Stomach (tissue), 4 donors: Measurements from ENCODE around the gene CARD8.

ENCODE experiments used
- CTCF ChIP-seq, 7 experiments: fragments of 450-650 bp in 4 of 7; fragments of 200-600 bp in 3 of 7; sonication (generic) in 3 of 7; IDR thresholded peaks; one replicate each; pipeline ENCODE4 v1.5.1; 2016 to 2019; ENCODE audit warnings: antibody characterized with exemption in 7 of 7, control low read depth in 2 of 7, mild to moderate bottlenecking in 1 of 7
- EP300 ChIP-seq: sonication (generic); formaldehyde crosslinking; IDR thresholded peaks from one replicate; pipeline ENCODE4 v1.6.1; 2017; ENCODE audit warnings: antibody characterized with exemption
- POLR2A ChIP-seq, 4 donors: fragments of 450-650 bp; IDR thresholded peaks; one replicate each; pipeline ENCODE4 v1.6.1; 2016; ENCODE audit warnings: antibody characterized with exemption in 4 of 4, control low read depth in 2 of 4, mild to moderate bottlenecking in 1 of 4, moderate library complexity in 1 of 4
- POLR2AphosphoS5 ChIP-seq, 3 donors: sonication (generic); formaldehyde crosslinking; IDR thresholded peaks; one replicate each; pipeline ENCODE4 v1.6.1; 2016; ENCODE audit warnings: antibody characterized with exemption in 3 of 3

GRCh38 chr19:48253999-48254398, 1.7 kb downstream of the CARD8 start:
- TF ChIP-seq CTCF (IDR thresholded peaks at IDR 0.05) (no peak), POLR2A (IDR thresholded peaks at IDR 0.05) (no peak), POLR2AphosphoS5 (IDR thresholded peaks at IDR 0.05) (no peak), EP300 (no peak)
